Measurements from ENCODE around the gene PAQR4. TPM values are rescaled to one million over a fixed set of nuclear protein-coding genes. Genes with fewer than 3 reads are reported as not detected.

Gene PAQR4
- total RNA-seq, 1 donor from 2014 or later, result 11.8 TPM

- TF ChIP-seq CTCF (IDR thresholded peaks at IDR 0.05; ENCODE audit: unreplicated experiment), result no peak
- Mint-ChIP-seq H3K4me3 (ENCODE audit: unreplicated experiment) (no peak overlapping the region), H3K9me3 (ENCODE audit: unreplicated experiment) (no peaks in the 10 kb centered on the region), H3K36me3 (ENCODE audit: low read depth, unreplicated experiment) (peaks cover 7% of the 10 kb centered on the region), H3K27me3 (ENCODE audit: unreplicated experiment) (peaks cover 16% of the 10 kb centered on the region), H3K27ac (ENCODE audit: unreplicated experiment) (no peak overlapping the region), H3K4me1 (ENCODE audit: unreplicated experiment) (peaks cover 6% of the 10 kb centered on the region)
- no peak for DNase-seq (ENCODE audit: low spot score)
Measured at GRCh38 chr16:2973093-2973492, 3.9 kb downstream of the PAQR4 start.

GRCh38 chr16:2973605-2974318 is 4.6 kb downstream of the PAQR4 start:
- no peak overlapping the region for H3K27ac Mint-ChIP-seq (ENCODE audit: unreplicated experiment)
- no peaks in the 10 kb centered on the region for H3K4me1 Mint-ChIP-seq (ENCODE audit: unreplicated experiment)
- H3K36me3 Mint-ChIP-seq (ENCODE audit: low read depth, unreplicated experiment), result peaks cover 3% of the 10 kb centered on the region
- no peak for DNase-seq (ENCODE audit: low spot score)
- H3K9me3 Mint-ChIP-seq (ENCODE audit: unreplicated experiment), result no peaks in the 10 kb centered on the region
- no peak overlapping the region for H3K4me3 Mint-ChIP-seq (ENCODE audit: unreplicated experiment)
- TF ChIP-seq CTCF (IDR thresholded peaks at IDR 0.05; ENCODE audit: unreplicated experiment), result no peak
- H3K27me3 Mint-ChIP-seq (ENCODE audit: unreplicated experiment), result peaks cover 9% of the 10 kb centered on the region

- peaks cover 3% of the 10 kb centered on the region for H3K36me3 Mint-ChIP-seq (ENCODE audit: low read depth, unreplicated experiment)
- peaks cover 8% of the 10 kb centered on the region for H3K27me3 Mint-ChIP-seq (ENCODE audit: unreplicated experiment)
- no peak for DNase-seq (ENCODE audit: low spot score)
- H3K27ac Mint-ChIP-seq (ENCODE audit: unreplicated experiment), result no peak overlapping the region
- H3K4me3 Mint-ChIP-seq (ENCODE audit: unreplicated experiment), result no peak overlapping the region
- H3K9me3 Mint-ChIP-seq (ENCODE audit: unreplicated experiment), result no peaks in the 10 kb centered on the region
- H3K4me1 Mint-ChIP-seq (ENCODE audit: unreplicated experiment), result no peaks in the 10 kb centered on the region
- no peak for TF ChIP-seq CTCF (IDR thresholded peaks at IDR 0.05; ENCODE audit: unreplicated experiment)
Measured at GRCh38 chr16:2974319-2975056, 5.3 kb downstream of the PAQR4 start.

GRCh38 chr16:2975161-2975795 is 6.1 kb downstream of the PAQR4 start:
- no peak for DNase-seq (ENCODE audit: low spot score)
- TF ChIP-seq CTCF (IDR thresholded peaks at IDR 0.05; ENCODE audit: unreplicated experiment), result no peak
- no peak overlapping the region for H3K27ac Mint-ChIP-seq (ENCODE audit: unreplicated experiment)
- no peak overlapping the region for H3K4me3 Mint-ChIP-seq (ENCODE audit: unreplicated experiment)
- peaks cover 8% of the 10 kb centered on the region for H3K27me3 Mint-ChIP-seq (ENCODE audit: unreplicated experiment)
- H3K9me3 Mint-ChIP-seq (ENCODE audit: unreplicated experiment), result no peaks in the 10 kb centered on the region
- peaks cover 3% of the 10 kb centered on the region for H3K36me3 Mint-ChIP-seq (ENCODE audit: low read depth, unreplicated experiment)
- H3K4me1 Mint-ChIP-seq (ENCODE audit: unreplicated experiment), result no peaks in the 10 kb centered on the region
